Hematopoietic multipotent progenitor cell (in vitro differentiated cells): Measurements from ENCODE around the gene ASAP2. TPM values are rescaled to one million over a fixed set of nuclear protein-coding genes. Genes with fewer than 3 reads are reported as not detected.

Experiments used
- DNase-seq, 3 donors: peaks; one replicate each; pipeline ENCODE4 v3.0.0-alpha.2; 2011 to 2015; ENCODE audit warnings: low read depth in 2 of 3, low spot score in 2 of 3
- total RNA-seq: library from RNA; depleted of rRNA; stranded (reverse); fragments of >200 nt; gene quantifications from one replicate; pipeline ENCODE4 v1.2.3, GENCODE V29; 2012

ASAP2 gene
- total RNA-seq, 1 donor: 4.3 TPM

- peak in 2 of 3 donors; percentile 43 to 77 for DNase-seq
These were observed 128.8 kb downstream of the ASAP2 start for GRCh38 chr2:9335322-9335832.

GRCh38 chr2:9336241-9336575 is 129.6 kb downstream of the ASAP2 start:
- DNase-seq: peak in 2 of 3 donors; percentile 27 to 73

GRCh38 chr2:9336576-9337314 is 130.1 kb downstream of the ASAP2 start:
- peak in 2 of 3 donors; percentile 22 to 34 for DNase-seq

GRCh38 chr2:9337901-9338300 is 131.3 kb downstream of the ASAP2 start:
- no peak for DNase-seq

GRCh38 chr2:9341337-9341887 is 134.8 kb downstream of the ASAP2 start:
- DNase-seq: no peak

- DNase-seq: no peak
These were observed 136.0 kb downstream of the ASAP2 start for GRCh38 chr2:9342659-9343058.

GRCh38 chr2:9343524-9343923 is 136.9 kb downstream of the ASAP2 start:
- no peak for DNase-seq

GRCh38 chr2:9344434-9344833 is 137.8 kb downstream of the ASAP2 start:
- no peak for DNase-seq

- DNase-seq: no peak
These were observed 138.7 kb downstream of the ASAP2 start for GRCh38 chr2:9345343-9345742.

- DNase-seq: no peak
These were observed 139.4 kb downstream of the ASAP2 start for GRCh38 chr2:9345997-9346396.

- DNase-seq: no peak
These were observed 140.3 kb downstream of the ASAP2 start for GRCh38 chr2:9346885-9347284.

GRCh38 chr2:9347411-9347881 is 140.8 kb downstream of the ASAP2 start:
- DNase-seq: no peak

GRCh38 chr2:9354318-9354717 is 147.7 kb downstream of the ASAP2 start:
- no peak for DNase-seq

- DNase-seq: no peak
These were observed 148.7 kb downstream of the ASAP2 start for GRCh38 chr2:9355270-9355669.

- DNase-seq: no peak
These were observed 149.1 kb downstream of the ASAP2 start for GRCh38 chr2:9355716-9356115.

GRCh38 chr2:9356261-9356660 is 149.6 kb downstream of the ASAP2 start:
- DNase-seq: no peak

- no peak for DNase-seq
These were observed 152.2 kb downstream of the ASAP2 start for GRCh38 chr2:9358846-9359245.

- DNase-seq: no peak
These were observed 152.9 kb downstream of the ASAP2 start for GRCh38 chr2:9359463-9359862.

GRCh38 chr2:9360110-9360509 is 153.5 kb downstream of the ASAP2 start:
- DNase-seq: no peak

- DNase-seq: no peak
These were observed 154.1 kb downstream of the ASAP2 start for GRCh38 chr2:9360701-9361100.

GRCh38 chr2:9364373-9364772 is 157.8 kb downstream of the ASAP2 start:
- no peak for DNase-seq

GRCh38 chr2:9364791-9365497 is 158.3 kb downstream of the ASAP2 start:
- no peak for DNase-seq
